Measurements from ENCODE around the gene TPST2. TPM values are rescaled to one million over a fixed set of nuclear protein-coding genes. Genes with fewer than 3 reads are reported as not detected.

The TPST2 gene
- polyA plus RNA-seq, 1 donor from 2014 or later = 34.7 TPM

GRCh38 chr22:26484360-26484706 is 105.6 kb downstream of the TPST2 start:
- peaks cover 40 to 48% (median 42%) of the 10 kb centered on the region in 3 donors for H3K4me1 Mint-ChIP-seq
- H3K27me3 Mint-ChIP-seq = no peaks in the 10 kb centered on the region
- H3K9me3 Mint-ChIP-seq = no peaks in the 10 kb centered on the region
- peaks cover 1% of the 10 kb centered on the region for H3K36me3 Mint-ChIP-seq
- peak overlapping the region; percentile 90 to 97 (median 94) for H3K4me3 Mint-ChIP-seq
- peak overlapping the region; percentile 95 to 98 (median 97) for H3K27ac Mint-ChIP-seq

GRCh38 chr22:26483439-26484359 is 106.2 kb downstream of the TPST2 start, which contains the start of the genes HPS4 and SRRD:
Gene HPS4, minus strand, starts transcription at chr22:26483783. Its CDS starts 2,021 bp downstream, at chr22:26481762.
Gene SRRD, plus strand, starts transcription at chr22:26483877. Its CDS starts 14 bp downstream, at chr22:26483891.
- H3K36me3 Mint-ChIP-seq = peaks cover 1% of the 10 kb centered on the region
- H3K4me1 Mint-ChIP-seq = peaks cover 44 to 55% (median 45%) of the 10 kb centered on the region in 3 donors
- peak within 1 kb of the TSS; percentile 95 to 98 (median 97) for H3K27ac Mint-ChIP-seq
- H3K4me3 Mint-ChIP-seq = peak within 1 kb of the TSS; percentile 90 to 97 (median 94)
- no peaks in the 10 kb centered on the region for H3K27me3 Mint-ChIP-seq
- no peaks in the 10 kb centered on the region for H3K9me3 Mint-ChIP-seq

GRCh38 chr22:26483043-26483438 is 106.9 kb downstream of the TPST2 start:
- Mint-ChIP-seq H3K4me1 (peaks cover 44 to 55% (median 45%) of the 10 kb centered on the region in 3 donors), H3K27me3 (no peaks in the 10 kb centered on the region), H3K36me3 (no peaks in the 10 kb centered on the region), H3K4me3 (peak overlapping the region; percentile 90 to 97 (median 94)), H3K27ac (peak overlapping the region; percentile 95 to 98 (median 97)), H3K9me3 (no peaks in the 10 kb centered on the region)

- Mint-ChIP-seq H3K27me3 (no peaks in the 10 kb centered on the region), H3K4me1 (peaks cover 50 to 64% (median 51%) of the 10 kb centered on the region in 3 donors), H3K9me3 (no peaks in the 10 kb centered on the region), H3K27ac (peak overlapping the region; percentile 95 to 98 (median 97)), H3K4me3 (peak overlapping the region; percentile 90 to 97 (median 94)), H3K36me3 (peaks cover 3% of the 10 kb centered on the region)
Observed at GRCh38 chr22:26482161-26482560, 107.8 kb downstream of the TPST2 start.

GRCh38 chr22:26481694-26482093 is 108.2 kb downstream of the TPST2 start:
- peaks cover 50 to 65% (median 51%) of the 10 kb centered on the region in 3 donors for H3K4me1 Mint-ChIP-seq
- peaks cover 6% of the 10 kb centered on the region for H3K36me3 Mint-ChIP-seq
- H3K27ac Mint-ChIP-seq = peak overlapping the region; percentile 77 to 98 (median 95)
- H3K27me3 Mint-ChIP-seq = no peaks in the 10 kb centered on the region
- peak overlapping the region; percentile 44 to 97 (median 82) for H3K4me3 Mint-ChIP-seq
- no peaks in the 10 kb centered on the region for H3K9me3 Mint-ChIP-seq

GRCh38 chr22:26481112-26481693 is 108.7 kb downstream of the TPST2 start:
- H3K27me3 Mint-ChIP-seq = no peaks in the 10 kb centered on the region
- peak overlapping the region; percentile 28 to 97 (median 82) for H3K4me3 Mint-ChIP-seq
- H3K4me1 Mint-ChIP-seq = peaks cover 51 to 65% (median 52%) of the 10 kb centered on the region in 3 donors
- peak overlapping the region in 2 of 3 donors; percentile 77 to 95 for H3K27ac Mint-ChIP-seq
- no peaks in the 10 kb centered on the region for H3K9me3 Mint-ChIP-seq
- peaks cover 8% of the 10 kb centered on the region for H3K36me3 Mint-ChIP-seq

GRCh38 chr22:26480611-26480932 is 109.4 kb downstream of the TPST2 start:
- H3K9me3 Mint-ChIP-seq = no peaks in the 10 kb centered on the region
- peaks cover 8% of the 10 kb centered on the region for H3K36me3 Mint-ChIP-seq
- H3K27ac Mint-ChIP-seq = peak overlapping the region; percentile 71 to 95 (median 75)
- peak overlapping the region in 3 of 4 donors; percentile 71 to 91 (median 89) for H3K4me3 Mint-ChIP-seq
- H3K27me3 Mint-ChIP-seq = no peaks in the 10 kb centered on the region
- peaks cover 51 to 63% (median 52%) of the 10 kb centered on the region in 3 donors for H3K4me1 Mint-ChIP-seq

GRCh38 chr22:26479792-26480610 is 109.9 kb downstream of the TPST2 start:
- Mint-ChIP-seq H3K27ac (peak overlapping the region; percentile 80 to 95 (median 85)), H3K27me3 (no peaks in the 10 kb centered on the region), H3K4me3 (peak overlapping the region; percentile 72 to 91 (median 84)), H3K9me3 (no peaks in the 10 kb centered on the region), H3K36me3 (peaks cover 8% of the 10 kb centered on the region), H3K4me1 (peaks cover 50 to 59% (median 51%) of the 10 kb centered on the region in 3 donors)

- peaks cover 10% of the 10 kb centered on the region for H3K36me3 Mint-ChIP-seq
- no peaks in the 10 kb centered on the region for H3K9me3 Mint-ChIP-seq
- no peaks in the 10 kb centered on the region for H3K27me3 Mint-ChIP-seq
- peak overlapping the region; percentile 62 to 89 (median 76) for H3K4me3 Mint-ChIP-seq
- peak overlapping the region; percentile 80 to 95 (median 85) for H3K27ac Mint-ChIP-seq
- peaks cover 45 to 56% (median 47%) of the 10 kb centered on the region in 3 donors for H3K4me1 Mint-ChIP-seq
Observed at GRCh38 chr22:26479043-26479791, 110.7 kb downstream of the TPST2 start.

GRCh38 chr22:26477341-26477731 is 112.6 kb downstream of the TPST2 start:
- peak overlapping the region in 1 of 4 donors; percentile 46 for H3K4me3 Mint-ChIP-seq
- peaks cover 34 to 47% (median 36%) of the 10 kb centered on the region in 3 donors for H3K4me1 Mint-ChIP-seq
- H3K27ac Mint-ChIP-seq = peak overlapping the region in 1 of 3 donors; percentile 65
- H3K9me3 Mint-ChIP-seq = no peaks in the 10 kb centered on the region
- peaks cover 10% of the 10 kb centered on the region for H3K36me3 Mint-ChIP-seq
- no peaks in the 10 kb centered on the region for H3K27me3 Mint-ChIP-seq

GRCh38 chr22:26476705-26477340 is 113.1 kb downstream of the TPST2 start:
- Mint-ChIP-seq H3K9me3 (no peaks in the 10 kb centered on the region), H3K36me3 (peaks cover 10% of the 10 kb centered on the region), H3K4me1 (peaks cover 28 to 41% (median 32%) of the 10 kb centered on the region in 3 donors), H3K27me3 (no peaks in the 10 kb centered on the region), H3K27ac (peak overlapping the region in 2 of 3 donors; percentile 44 to 65), H3K4me3 (peak overlapping the region in 1 of 4 donors; percentile 18)

- no peak overlapping the region for H3K27ac Mint-ChIP-seq
- peaks cover 13 to 23% (median 16%) of the 10 kb centered on the region in 3 donors for H3K4me1 Mint-ChIP-seq
- H3K4me3 Mint-ChIP-seq = peak overlapping the region in 1 of 4 donors; percentile 38
- H3K36me3 Mint-ChIP-seq = peaks cover 11% of the 10 kb centered on the region
- no peaks in the 10 kb centered on the region for H3K27me3 Mint-ChIP-seq
- H3K9me3 Mint-ChIP-seq = no peaks in the 10 kb centered on the region
Observed at GRCh38 chr22:26474682-26475081, 115.2 kb downstream of the TPST2 start.

Data from IgD-negative memory B cell (primary cell).